K562 (cell line): ENCODE measurements around the gene NPAS3. TPM values are rescaled to one million over a fixed set of nuclear protein-coding genes. Genes with fewer than 3 reads are reported as not detected.

Source experiments
- ATAC-seq: fragments of 200-7000 bp; cut with Tn5 transposase; 3 replicates; pipeline ENCODE4 v1.9.1; 2020; ENCODE audit warnings: moderate library complexity
- BruUV-seq: library from RNA; stranded (reverse); fragments of 400-500 nt; replicated peaks from 2 replicates; lab custom pipeline; 2021; lab: Mats Ljungman, UMichigan
- CTCF ChIA-PET: fragments of 300-600 bp; formaldehyde crosslinking; extraction: SDS; loops from one replicate; lab custom pipeline; 2021; ENCODE audit warnings: low intra/inter-chr PET ratio; lab: Yijun Ruan, JAX
- POLR2A ChIA-PET: fragments of 300-600, 350-650 bp; sonication (Branson Sonifier 250); formaldehyde crosslinking; extraction: SDS; loops from one replicate; lab custom pipeline; 2021; ENCODE audit warnings: antibody characterized with exemption, inconsistent platforms; lab: Yijun Ruan, JAX
- DNase-seq, 4 experiments: peaks; one replicate each; pipeline versions ENCODE4 v3.0.0 to v3.0.0-alpha.2; 2011 to 2018; ENCODE audit warnings: low spot score in 3 of 4, mixed read lengths in 3 of 4; ENCODE audit errors: extremely low read depth in 1 of 4
- FAIRE-seq: peaks from 2 replicates; lab custom pipeline; 2011; peaks lifted over from hg19 to GRCh38; lab: Jason Lieb, UNC
- H2AFZ ChIP-seq: 2 replicates; pipeline ENCODE4 v1.6.0; 2011; ENCODE audit warnings: low read depth, low read length, control low read depth, inconsistent platforms
- H3K27ac ChIP-seq: fragments of 200-600 bp; 3 replicates; pipeline ENCODE4 v1.8.0; 2011; ENCODE audit warnings: low read depth, mild to moderate bottlenecking, control low read depth, inconsistent platforms, low read length, moderate library complexity, mixed read lengths; ENCODE audit errors: extremely low read depth
- H3K27me3 ChIP-seq, 2 experiments: fragments of 300-600 bp in 1 of 2; 2 replicates in 1 of 2; 3 replicates in 1 of 2; pipeline versions ENCODE4 v1.6.0 to v1.8.0; 2011; ENCODE audit warnings: inconsistent platforms in 2 of 2, low read length in 2 of 2, mild to moderate bottlenecking in 1 of 2, mixed read lengths in 1 of 2, moderate library complexity in 1 of 2; ENCODE audit not compliant: control insufficient read depth in 2 of 2, insufficient read depth in 2 of 2
- H3K36me3 ChIP-seq: fragments of 300-600 bp; 3 replicates; pipeline ENCODE4 v1.8.0; 2011; ENCODE audit warnings: mild to moderate bottlenecking, low read length, inconsistent platforms; ENCODE audit not compliant: control insufficient read depth, insufficient read depth
- H3K4me1 ChIP-seq, 2 experiments: fragments of 200-600 bp in 1 of 2; replicated peaks in 1 of 2; 2 replicates in 1 of 2; 3 replicates in 1 of 2; pipeline versions ENCODE4 v1.5.1 to v1.8.0; 2011; ENCODE audit warnings: inconsistent platforms in 2 of 2, low read length in 2 of 2, mild to moderate bottlenecking in 1 of 2, mixed read lengths in 1 of 2, moderate library complexity in 1 of 2; ENCODE audit not compliant: control insufficient read depth in 2 of 2, insufficient read depth in 2 of 2
- H3K4me2 ChIP-seq: 2 replicates; pipeline ENCODE4 v1.6.1; 2011; ENCODE audit warnings: low read length, control low read depth, inconsistent platforms, mixed read lengths; ENCODE audit not compliant: insufficient read depth
- H3K4me3 ChIP-seq: fragments of 200-600 bp; sonication (generic), shearing (Covaris generic); 2 replicates; pipeline ENCODE4 v1.5.1; 2016; ENCODE audit warnings: control low read depth, inconsistent platforms
- H3K79me2 ChIP-seq: fragments of 200-600 bp; 3 replicates; pipeline ENCODE4 v1.8.0; 2011; ENCODE audit warnings: low read length, inconsistent platforms; ENCODE audit not compliant: control insufficient read depth, insufficient read depth
- H3K9ac ChIP-seq, 2 experiments: 2 replicates each; pipeline versions ENCODE4 v1.6.0 to v1.6.1; 2011; ENCODE audit warnings: low read depth in 2 of 2, low read length in 2 of 2, control low read depth in 1 of 2, inconsistent platforms in 1 of 2, mild to moderate bottlenecking in 1 of 2, mixed read lengths in 1 of 2; ENCODE audit not compliant: insufficient read depth in 1 of 2
- H3K9me1 ChIP-seq: one replicate; pipeline ENCODE4 v1.6.0; 2011; ENCODE audit warnings: inconsistent platforms, mild to moderate bottlenecking, low read length, moderate library complexity; ENCODE audit not compliant: control insufficient read depth, insufficient read depth
- H3K9me3 ChIP-seq: replicated peaks from 2 replicates; pipeline ENCODE4 v1.5.1; 2011; ENCODE audit warnings: low read depth, low read length, inconsistent platforms; ENCODE audit not compliant: control insufficient read depth, insufficient read depth
- H4K20me1 ChIP-seq: replicated peaks from 2 replicates; pipeline ENCODE4 v1.6.1; 2011; ENCODE audit warnings: low read length, inconsistent platforms, mixed read lengths; ENCODE audit not compliant: control insufficient read depth, insufficient read depth
- BCL6 ChIP-seq: fragments of 250-450 bp; sonication (Bioruptor Pico); IDR thresholded peaks from 2 replicates; pipeline ENCODE4 v1.4.0; 2020
- ELF2 ChIP-seq: fragments of 250-450 bp; sonication (Bioruptor Pico); IDR thresholded peaks from 2 replicates; pipeline ENCODE4 v1.5.0; 2021; ENCODE audit warnings: mild to moderate bottlenecking
- HMG20B ChIP-seq: fragments of 250-450 bp; sonication (Bioruptor Pico); IDR thresholded peaks from 2 replicates; pipeline ENCODE4 v1.5.0; 2021; ENCODE audit warnings: mild to moderate bottlenecking
- HSF4 ChIP-seq: fragments of 250-450 bp; sonication (Bioruptor Pico); IDR thresholded peaks from 2 replicates; pipeline ENCODE4 v2.1.2; 2022; ENCODE audit warnings: mild to moderate bottlenecking, moderate library complexity, borderline replicate concordance
- JUN ChIP-seq, 2 experiments: sonication (generic) in 1 of 2; formaldehyde crosslinking in 1 of 2; IDR thresholded peaks; 2 replicates each; pipeline versions ENCODE4 v1.6.1 to v1.8.0; 2012 to 2022; ENCODE audit warnings: borderline replicate concordance in 2 of 2, mild to moderate bottlenecking in 2 of 2, improper control_type of control experiment in 1 of 2, low read depth in 1 of 2, low read length in 1 of 2, missing genetic modification reagents in 1 of 2
- MCM2 ChIP-seq: fragments of 450-650 bp; IDR thresholded peaks from 2 replicates; pipeline ENCODE4 v1.6.1; 2017; ENCODE audit warnings: low read depth, mild to moderate bottlenecking
- NBN ChIP-seq: fragments of 450-650 bp; IDR thresholded peaks from 2 replicates; pipeline ENCODE4 v1.6.1; 2016; ENCODE audit warnings: low read depth, mild to moderate bottlenecking
- PCBP1 ChIP-seq: fragments of 200-400 bp; formaldehyde crosslinking; IDR thresholded peaks from 2 replicates; pipeline ENCODE4 v1.6.1; 2018; ENCODE audit warnings: mild to moderate bottlenecking, low read depth, low read length; ENCODE audit not compliant: poor library complexity, severe bottlenecking
- RBM25 ChIP-seq: fragments of 200-400 bp; formaldehyde crosslinking; IDR thresholded peaks from 2 replicates; pipeline ENCODE4 v1.6.1; 2018; ENCODE audit warnings: low read length, low read depth, moderate library complexity; ENCODE audit not compliant: severe bottlenecking
- RBM39 ChIP-seq: fragments of 200-400 bp; formaldehyde crosslinking; optimal IDR thresholded peaks from 2 replicates; pipeline ENCODE3; 2018; ENCODE audit warnings: low read depth, low read length
- SMAD2 ChIP-seq: fragments of 150-350 bp; IDR thresholded peaks from 2 replicates; pipeline ENCODE4 v1.6.1; 2014; ENCODE audit warnings: low read depth, mild to moderate bottlenecking, low read length
- TARDBP ChIP-seq: fragments of 450-650 bp; IDR thresholded peaks from 2 replicates; pipeline ENCODE4 v1.6.1; 2016
- TFAM ChIP-seq: fragments of 250-450 bp; sonication (Bioruptor Pico); conservative IDR thresholded peaks from 2 replicates; pipeline ENCODE4 v1.5.0; 2021; ENCODE audit warnings: mild to moderate bottlenecking, moderate library complexity
- WGBS: fragments of 100-300 bp; shearing (Covaris generic); methylation state at CpG from one replicate; pipeline ENCODE4 v1.1.6; 2016; ENCODE audit warnings: low coverage, mixed read lengths; ENCODE audit not compliant: insufficient coverage; ENCODE audit errors: missing lambda C conversion rate; 5-methylcytosine and 5-hydroxymethylcytosine counted together
- in situ Hi-C: fragments of 300-500 bp; cut with MboI; formaldehyde crosslinking; loops from 4 replicates; pipeline ENCODE4 v1.15.0; 2018; ENCODE audit warnings: inconsistent platforms, mixed read lengths
- intact Hi-C: fragments of 100-400 bp; cut with micrococcal nuclease; formaldehyde crosslinking; loops from 2 replicates; pipeline ENCODE4 v1.14.2; 2022
- polyA plus RNA-seq, 8 experiments: library from polyadenylated mRNA; depleted of rRNA in 4 of 8; stranded (reverse) in 5 of 8; unstranded in 3 of 8; fragments of >200 nt; fragmentation: Nextera tagmentation in 2 of 8; fragmentation: Illumina TruSeq in 1 of 8; extraction: Ambion mirVana in 2 of 8; extraction: Trizol in 1 of 8; gene quantifications; 2 replicates each; pipeline versions ENCODE4 v1.2.1 to v1.2.3, GENCODE V29; 2011 to 2014; ENCODE audit warnings: inconsistent platforms in 1 of 8, missing spikeins in 1 of 8
- total RNA-seq, 7 experiments: library from RNA; depleted of rRNA in 6 of 7; stranded (reverse); fragments of >200 nt in 6 of 7; fragmentation: Illumina TruSeq in 2 of 7; extraction: Trizol in 2 of 7; gene quantifications; 2 replicates each; pipeline versions ENCODE4 v1.2.1 to v1.2.3, GENCODE V29; 2011 to 2021; ENCODE audit warnings: low replicate concordance in 1 of 7
- TF ChIP-seq, protein P1 (sequence below): sonication (generic); formaldehyde crosslinking; IDR thresholded peaks from 2 replicates; pipeline ENCODE4 v1.9.0; 2022; ENCODE audit warnings: mild to moderate bottlenecking, missing genetic modification reagents
- TF ChIP-seq, protein P2 (sequence below): sonication (generic); formaldehyde crosslinking; IDR thresholded peaks from 2 replicates; pipeline ENCODE4 v1.8.1; 2023; ENCODE audit warnings: mild to moderate bottlenecking, missing genetic modification reagents
- TF ChIP-seq, protein P3 (sequence below), 2 experiments: fragments of 450-650 bp; conservative IDR thresholded peaks; 2 replicates each; pipeline ENCODE4 v1.6.1; 2017; ENCODE audit warnings: mild to moderate bottlenecking in 2 of 2, moderate library complexity in 2 of 2

Gene NPAS3
- total and polyA plus RNA-seq, 9 of the 15 experiments (the other 6 are each of a cell fraction or from before 2014, with no cell fraction given) = 0.04 TPM; not detected in 8

DNA sequence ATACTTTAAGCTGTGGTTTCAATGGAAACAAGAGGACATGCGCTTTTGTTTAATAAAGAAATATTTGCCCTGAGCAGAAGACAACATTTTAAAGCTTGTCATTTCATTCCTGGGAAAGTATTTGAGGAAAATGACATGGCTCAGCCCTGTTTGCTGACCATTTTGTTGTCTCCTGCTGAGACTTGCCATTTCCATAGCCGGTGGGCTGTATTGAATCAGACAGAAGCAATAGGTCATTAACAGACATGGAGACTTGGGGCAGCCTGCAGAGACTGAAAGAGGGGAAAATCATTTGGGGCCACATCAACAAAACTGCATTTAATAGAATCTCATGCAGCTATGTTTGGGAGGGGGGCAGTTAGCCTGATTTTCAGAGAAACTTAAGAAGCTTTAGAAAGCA lies 443.0 kb downstream of the NPAS3 start:
- FAIRE-seq (no peak), DNase-seq (no peak), ATAC-seq (no peak)
- H2AFZ ChIP-seq = no peak overlapping the region
- H3K36me3 ChIP-seq = no peaks in the 10 kb centered on the region
- H3K27ac ChIP-seq = no peak overlapping the region
- no peaks in the 10 kb centered on the region for H4K20me1 ChIP-seq
- BruUV-seq = no TSS peak
- H3K4me2 ChIP-seq = no peak overlapping the region
- ChIA-PET POLR2A (no interaction called here), CTCF (no interaction called here)
- H3K9ac ChIP-seq = no peak overlapping the region
- no peak overlapping the region for H3K4me3 ChIP-seq
- TF ChIP-seq NBN (no peak), BCL6 (CRISPR knock-in tag) (no peak), HSF4 (CRISPR knock-in tag) (no peak), ELF2 (CRISPR knock-in tag) (no peak), JUN (IDR thresholded peaks at IDR 0.05; ENCODE audit: borderline replicate concordance, low read depth, low read length) (no peak), JUN (CRISPR knock-in tag; IDR thresholded peaks at IDR 0.05; ENCODE audit: borderline replicate concordance) (no peak), TARDBP (no peak), RBM39 (no peak), HMG20B (no peak), PCBP1 (no peak), RBM25 (no peak), TFAM (no peak), SMAD2 (no peak), MCM2 (no peak)
- TF ChIP-seq, protein P1, sequence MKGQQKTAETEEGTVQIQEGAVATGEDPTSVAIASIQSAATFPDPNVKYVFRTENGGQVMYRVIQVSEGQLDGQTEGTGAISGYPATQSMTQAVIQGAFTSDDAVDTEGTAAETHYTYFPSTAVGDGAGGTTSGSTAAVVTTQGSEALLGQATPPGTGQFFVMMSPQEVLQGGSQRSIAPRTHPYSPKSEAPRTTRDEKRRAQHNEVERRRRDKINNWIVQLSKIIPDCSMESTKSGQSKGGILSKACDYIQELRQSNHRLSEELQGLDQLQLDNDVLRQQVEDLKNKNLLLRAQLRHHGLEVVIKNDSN (CRISPR knock-in tag) = no peak
- TF ChIP-seq, protein P2, sequence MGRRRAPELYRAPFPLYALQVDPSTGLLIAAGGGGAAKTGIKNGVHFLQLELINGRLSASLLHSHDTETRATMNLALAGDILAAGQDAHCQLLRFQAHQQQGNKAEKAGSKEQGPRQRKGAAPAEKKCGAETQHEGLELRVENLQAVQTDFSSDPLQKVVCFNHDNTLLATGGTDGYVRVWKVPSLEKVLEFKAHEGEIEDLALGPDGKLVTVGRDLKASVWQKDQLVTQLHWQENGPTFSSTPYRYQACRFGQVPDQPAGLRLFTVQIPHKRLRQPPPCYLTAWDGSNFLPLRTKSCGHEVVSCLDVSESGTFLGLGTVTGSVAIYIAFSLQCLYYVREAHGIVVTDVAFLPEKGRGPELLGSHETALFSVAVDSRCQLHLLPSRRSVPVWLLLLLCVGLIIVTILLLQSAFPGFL (CRISPR knock-in tag) = no peak
- TF ChIP-seq, protein P3, sequence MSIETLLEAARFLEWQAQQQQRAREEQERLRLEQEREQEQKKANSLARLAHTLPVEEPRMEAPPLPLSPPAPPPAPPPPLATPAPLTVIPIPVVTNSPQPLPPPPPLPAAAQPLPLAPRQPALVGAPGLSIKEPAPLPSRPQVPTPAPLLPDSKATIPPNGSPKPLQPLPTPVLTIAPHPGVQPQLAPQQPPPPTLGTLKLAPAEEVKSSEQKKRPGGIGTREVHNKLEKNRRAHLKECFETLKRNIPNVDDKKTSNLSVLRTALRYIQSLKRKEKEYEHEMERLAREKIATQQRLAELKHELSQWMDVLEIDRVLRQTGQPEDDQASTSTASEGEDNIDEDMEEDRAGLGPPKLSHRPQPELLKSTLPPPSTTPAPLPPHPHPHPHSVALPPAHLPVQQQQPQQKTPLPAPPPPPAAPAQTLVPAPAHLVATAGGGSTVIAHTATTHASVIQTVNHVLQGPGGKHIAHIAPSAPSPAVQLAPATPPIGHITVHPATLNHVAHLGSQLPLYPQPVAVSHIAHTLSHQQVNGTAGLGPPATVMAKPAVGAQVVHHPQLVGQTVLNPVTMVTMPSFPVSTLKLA (conservative IDR thresholded peaks at IDR 0.05) = no peak
- intact Hi-C loops (no loop called here), in situ Hi-C loops (no loop called here)
- H3K4me1 ChIP-seq = no peaks in the 10 kb centered on the region
- H3K9me3 ChIP-seq = no peaks in the 10 kb centered on the region
- no peaks in the 10 kb centered on the region for H3K79me2 ChIP-seq
- no peaks in the 10 kb centered on the region for H3K27me3 ChIP-seq
- no peaks in the 10 kb centered on the region for H3K9me1 ChIP-seq
- 17% methylated on average over 2 of the region's 2 CpGs for WGBS
